ENCODE data around the gene POLL.
A peak's percentile ranks its signal among the peaks of the same experiment; 100 is the strongest.
"Not testable (repeated sequence)": the region's sequence is repeated elsewhere in the genome, so short reads cannot be mapped to it uniquely, and the experiment has no call there.

Gene POLL

DNA sequence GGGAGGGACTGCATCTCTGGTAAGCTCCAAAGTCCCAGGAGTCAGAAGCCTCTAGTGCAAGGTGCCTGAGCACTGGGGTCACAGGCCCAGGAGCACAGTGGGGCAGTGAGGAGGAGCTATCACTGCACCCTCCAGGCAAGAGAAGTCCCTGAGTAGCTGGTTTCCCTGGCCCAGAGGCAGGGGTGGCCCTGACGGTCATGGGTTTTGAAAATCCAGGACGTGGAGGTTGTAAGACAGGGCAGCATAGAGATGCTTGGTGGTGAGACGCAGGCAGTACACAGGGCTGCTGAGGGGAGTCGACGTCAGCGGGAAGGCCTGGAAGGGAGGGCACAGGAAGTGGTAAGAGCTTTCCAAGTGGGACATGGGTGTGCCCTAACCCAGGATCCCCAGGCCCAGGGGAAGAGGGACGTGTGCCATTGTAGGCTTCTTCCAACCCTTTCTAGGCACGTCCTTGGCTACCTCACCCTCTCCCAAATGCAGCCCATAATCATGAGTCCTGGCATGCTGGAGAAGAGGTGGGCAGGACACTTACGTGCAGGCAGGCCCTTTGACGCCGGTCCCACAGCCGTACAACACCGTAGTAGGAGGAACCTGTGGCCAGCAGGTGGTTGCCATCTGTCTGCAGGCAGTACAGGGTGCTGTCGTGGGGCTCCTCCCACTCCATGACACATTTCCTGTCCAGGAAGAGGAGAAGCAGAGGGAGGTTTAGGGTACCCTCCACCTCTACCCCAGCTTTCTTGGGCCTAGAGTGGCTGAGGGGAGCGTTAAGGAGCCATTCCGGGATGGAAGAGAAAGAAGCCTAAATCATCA lies 23.2 kb upstream of the POLL start:
- no peak for DNase-seq

DNA sequence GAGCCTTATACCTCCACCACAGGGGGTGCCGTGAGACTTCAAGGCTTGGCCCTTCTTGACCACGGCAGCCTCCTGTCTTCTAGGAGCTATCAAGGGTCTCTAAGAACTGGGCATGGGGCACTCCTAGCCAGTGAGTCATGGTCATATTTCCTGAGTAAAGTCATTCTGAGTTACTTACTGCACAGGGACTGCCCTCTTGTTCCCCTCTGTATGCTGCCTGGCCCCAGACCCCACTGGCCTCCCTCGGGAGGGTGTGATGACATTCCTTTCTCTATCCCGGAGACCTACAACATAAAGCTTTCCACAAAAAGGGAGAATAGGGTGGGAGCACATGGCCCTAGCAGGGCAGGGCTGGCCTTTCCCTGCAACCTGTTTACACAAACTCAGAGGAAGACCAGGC lies 21.4 kb upstream of the POLL start:
- no peak for DNase-seq

DNA sequence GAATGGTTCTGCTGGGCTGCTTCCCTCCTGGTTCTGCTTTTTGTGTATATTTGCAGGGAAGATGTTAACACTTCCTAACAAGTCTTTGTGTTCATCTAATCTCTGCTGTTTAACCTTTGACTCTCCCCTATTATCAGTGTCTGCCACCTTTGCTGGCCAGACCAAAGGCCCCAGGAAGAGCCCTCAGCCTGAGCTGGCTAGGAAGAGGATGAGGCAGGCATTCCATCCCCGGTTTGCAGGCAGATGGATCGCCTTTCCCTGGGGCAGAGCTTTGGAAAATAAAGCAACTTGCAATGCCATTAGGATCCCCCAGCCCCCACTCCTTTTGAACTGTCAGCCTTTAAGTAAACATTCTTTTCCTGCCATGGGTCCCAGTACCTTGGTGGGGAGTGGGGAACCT lies 19.1 kb upstream of the POLL start:
- DNase-seq: no peak

DNA sequence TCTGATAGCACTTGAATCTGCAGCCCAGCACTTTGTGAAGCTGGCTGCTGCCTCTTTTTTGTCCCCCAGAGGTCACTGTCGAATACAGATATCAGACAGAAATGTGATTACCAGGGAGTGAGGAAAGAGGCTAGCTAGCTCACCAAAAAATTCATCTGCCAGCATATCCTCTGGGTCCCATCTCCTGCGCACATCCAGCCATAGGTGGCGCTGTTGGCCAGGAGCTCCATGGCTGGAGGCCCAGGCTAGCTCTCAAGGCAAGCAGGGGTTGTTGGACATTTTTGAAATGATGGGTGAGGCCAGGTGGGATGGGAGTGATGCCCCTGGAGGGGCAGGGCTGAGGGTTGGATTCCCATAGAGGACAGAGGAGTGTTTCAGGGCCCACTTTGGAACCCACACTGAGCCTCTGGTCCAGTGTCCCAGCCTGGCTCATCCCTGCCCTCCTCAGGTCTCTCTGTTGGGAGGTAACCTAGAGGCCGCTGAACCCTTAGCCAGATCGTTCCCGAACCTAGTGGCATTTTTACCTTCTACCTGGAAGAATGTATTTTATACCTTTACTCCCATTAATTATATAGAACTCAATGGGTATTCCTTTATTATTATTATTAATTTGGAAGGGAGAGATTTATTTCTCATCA lies 14.8 kb upstream of the POLL start:
- DNase-seq: peak; percentile 59

DNA sequence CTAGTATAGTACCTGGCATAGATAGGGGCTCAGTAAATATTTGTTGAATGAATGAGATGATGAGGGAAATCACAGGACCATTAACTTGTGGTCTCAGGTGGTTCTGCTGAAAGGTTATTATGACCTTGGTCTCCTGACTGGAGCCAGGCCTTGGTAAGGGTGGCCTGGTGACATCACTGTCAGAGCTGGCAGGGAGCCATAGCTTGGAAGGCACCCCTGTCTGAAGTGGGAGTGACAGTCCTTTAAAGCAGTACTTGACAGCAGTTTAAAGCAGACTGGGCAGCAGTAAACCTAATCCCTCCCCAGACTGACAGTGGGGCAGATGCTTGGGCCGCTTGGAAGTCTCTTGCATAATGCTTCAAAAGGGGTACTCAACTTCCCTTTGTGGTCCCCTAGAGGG lies 13.5 kb upstream of the POLL start:
- no peak for DNase-seq

DNA sequence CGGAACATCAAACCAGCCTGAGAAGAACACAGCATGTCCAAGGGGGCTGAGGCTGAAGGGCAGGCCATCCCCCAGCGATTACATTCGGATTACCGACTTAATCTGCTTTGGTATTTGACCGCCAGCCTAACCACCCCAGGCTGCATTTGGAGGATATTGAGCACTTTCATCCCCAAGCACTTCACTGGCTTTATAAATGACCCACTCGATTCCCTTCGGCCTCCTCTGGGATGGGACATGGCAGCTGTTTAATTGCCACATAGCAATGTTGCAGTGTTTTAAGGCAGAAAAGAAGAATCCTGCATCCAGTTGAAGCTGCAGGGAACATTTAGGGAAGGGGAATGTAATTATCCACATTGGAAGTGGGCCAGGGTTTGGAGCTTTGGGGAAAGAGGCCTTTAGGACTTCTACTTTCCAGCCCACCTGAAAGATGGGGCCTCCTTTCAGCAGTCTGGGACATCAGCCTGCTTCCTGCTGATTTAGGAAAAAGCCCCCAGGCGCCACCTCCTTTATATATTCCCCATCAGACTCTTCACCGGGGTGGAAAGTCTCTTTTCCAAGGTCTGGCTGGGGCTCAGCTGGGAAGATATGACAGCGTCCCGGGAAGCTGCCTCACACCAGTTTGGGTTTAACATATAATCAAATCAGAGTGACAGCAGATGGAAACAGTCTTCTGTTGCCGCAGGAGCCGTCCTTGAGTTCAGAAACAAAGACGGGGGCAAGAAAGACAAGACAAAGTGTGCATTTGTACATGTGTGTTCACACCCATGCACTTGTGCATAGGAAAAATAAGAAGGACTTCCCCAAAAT lies 9.2 kb upstream of the POLL start:
- DNase-seq: no peak

DNA sequence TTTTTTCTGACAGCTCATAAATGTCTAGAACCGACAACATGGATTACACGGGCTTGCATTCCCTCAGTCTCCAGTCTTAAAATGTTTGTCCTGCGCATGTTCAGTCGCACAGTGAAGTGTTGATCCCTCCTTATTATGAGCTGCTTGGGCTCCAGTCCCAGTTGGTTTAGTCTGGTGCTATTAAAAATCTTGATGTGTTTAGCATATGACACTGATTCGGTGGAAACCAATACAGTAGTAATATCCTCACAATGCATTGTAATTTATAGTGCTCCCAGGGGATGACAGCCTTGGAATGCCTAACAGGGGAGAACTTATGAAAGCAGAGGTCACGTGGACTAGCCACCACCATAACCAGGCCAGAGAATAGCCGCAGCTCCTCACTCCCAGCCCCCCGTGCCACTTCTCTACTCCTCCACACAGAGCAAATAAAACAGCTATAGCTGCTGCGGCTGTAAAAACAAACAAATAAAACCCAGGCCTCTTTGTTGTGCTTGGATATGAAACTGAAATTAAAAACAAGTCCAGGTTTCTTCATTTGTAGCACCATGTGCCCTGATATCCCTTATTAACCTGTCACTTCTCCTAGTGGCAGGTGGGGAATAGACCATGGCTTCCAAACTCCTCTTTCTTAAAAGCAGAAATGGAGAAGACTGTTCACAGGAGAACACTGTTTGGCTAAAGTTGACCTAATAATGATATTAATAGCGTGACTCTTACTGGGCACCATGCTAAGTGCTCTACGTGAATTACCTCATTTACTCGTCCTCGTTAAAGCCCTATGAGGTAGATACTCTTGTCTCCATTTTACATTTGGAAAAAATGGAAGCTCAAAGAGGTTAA lies 7.8 kb upstream of the POLL start:
- DNase-seq: no peak

DNA sequence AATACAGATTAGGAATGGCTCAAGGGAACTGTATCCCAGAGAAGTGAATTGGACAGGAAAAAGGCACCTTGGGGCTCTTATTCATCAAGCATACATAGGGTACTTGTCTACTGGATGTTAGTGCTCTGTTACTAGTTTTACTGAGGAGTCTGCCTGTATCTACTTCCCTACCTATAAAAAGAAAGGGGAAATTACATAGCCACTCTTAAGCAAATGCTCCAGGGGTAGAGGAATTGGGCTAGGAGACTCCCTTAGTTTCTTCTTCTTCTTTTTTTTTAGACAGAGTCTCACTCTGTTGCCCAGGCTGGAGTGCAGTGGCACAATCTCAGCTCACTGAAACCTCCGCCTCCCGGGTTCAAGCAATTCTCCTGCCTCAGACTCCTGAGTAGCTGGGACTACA lies 5.3 kb upstream of the POLL start:
- not testable (repeated sequence) for DNase-seq

DNA sequence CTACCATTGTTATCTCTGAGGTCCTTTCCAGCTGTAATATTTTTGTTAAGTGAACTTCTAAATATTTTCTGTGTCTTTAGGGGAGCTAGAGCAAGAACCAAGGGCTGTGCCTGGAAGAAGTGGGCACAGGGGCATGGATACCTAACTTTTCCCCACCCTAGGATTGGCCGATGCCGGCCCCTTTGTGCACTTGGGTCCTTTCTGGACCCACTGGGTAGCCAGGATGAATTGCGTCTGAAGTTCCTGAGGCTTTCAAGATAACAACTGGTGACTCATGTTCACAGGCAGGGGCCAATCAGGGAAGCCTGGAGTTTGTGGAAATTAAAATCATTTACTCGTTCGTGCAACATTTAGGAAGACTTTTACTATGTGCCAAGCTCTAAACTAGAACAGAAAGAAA lies 822 bp upstream of the POLL start:
- DNase-seq: no peak

DNA sequence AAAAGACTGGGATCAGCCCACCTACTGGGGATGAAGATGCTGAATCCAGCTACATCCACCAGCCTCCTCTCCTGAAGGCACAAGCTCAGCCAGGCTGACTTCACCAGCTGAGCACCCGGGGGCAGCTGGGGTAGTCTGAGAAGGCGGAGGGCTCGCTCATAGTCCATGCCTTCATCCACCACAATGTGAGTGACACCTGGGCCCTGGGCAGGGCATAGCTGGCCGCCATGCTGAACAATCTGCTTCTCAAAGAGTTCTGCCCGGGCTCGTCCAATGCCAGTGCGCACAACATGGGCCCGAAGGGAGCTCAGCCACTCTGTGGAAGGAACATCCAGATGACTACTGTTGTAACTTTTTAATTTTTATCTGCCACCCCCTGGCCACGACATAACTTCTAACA lies 2.2 kb downstream of the POLL start:
- DNase-seq: no peak

DNA sequence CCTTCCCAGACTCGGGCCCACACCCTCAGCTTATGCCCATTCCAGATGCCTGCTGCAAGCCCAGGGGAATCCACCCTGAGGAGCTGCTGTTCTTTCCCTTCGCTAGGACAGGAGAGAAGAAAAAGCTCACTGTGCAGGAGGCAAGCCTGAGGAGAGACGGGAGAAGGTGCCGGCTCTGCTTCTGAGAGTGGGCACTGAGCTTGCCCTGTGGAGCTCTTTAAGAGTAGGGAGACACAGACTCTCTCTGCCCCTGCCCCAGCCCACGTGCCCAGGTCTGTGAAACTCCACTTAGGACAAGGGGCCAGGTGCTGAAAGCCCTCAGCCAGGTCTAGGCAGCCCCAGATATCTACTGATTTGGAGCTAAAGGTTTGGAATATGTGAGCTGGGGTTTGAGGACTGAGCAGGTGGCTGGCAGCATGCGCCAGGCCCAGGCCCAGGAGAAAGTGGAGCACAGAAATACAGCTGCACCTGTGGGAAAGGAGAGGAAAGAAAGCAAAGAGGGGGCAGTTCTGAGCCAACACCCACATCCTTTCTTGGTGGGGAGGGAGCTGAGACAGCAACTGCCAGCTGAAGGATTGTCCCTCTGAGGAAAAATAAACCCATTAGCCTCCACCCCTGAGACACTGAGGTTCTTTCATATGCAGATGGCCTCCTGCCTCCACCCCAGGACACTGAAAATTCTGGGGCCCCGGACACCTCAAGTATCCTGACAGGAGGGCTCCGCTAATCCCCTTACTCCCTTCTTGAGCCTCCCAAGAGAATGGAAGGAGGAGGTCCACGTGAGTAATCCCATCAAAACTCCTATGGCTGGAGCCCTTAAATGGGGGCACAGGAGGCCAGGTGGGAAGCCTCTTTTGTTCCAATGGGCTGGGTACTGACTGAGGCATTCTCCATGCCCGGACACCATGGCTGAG lies 7.3 kb downstream of the POLL start:
- no peak for DNase-seq

DNA sequence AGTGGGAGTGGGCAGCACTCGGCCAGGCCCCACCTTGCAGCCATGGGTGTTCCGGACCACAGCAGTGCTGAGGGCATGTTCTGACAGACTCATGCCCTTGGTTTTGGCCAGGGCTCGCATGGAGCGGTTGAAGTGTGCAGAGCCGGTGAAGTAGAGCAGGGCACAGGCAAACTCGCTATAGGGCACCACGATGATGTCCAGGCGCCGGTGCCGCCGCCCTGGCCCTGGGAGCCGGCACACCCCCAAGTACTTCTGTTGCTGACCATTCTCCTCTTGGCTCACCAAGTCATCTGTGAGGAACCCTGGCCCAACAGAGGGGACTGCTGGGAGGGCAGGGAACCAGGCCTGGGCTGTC lies 8.6 kb downstream of the POLL start:
- DNase-seq: no peak

DNA sequence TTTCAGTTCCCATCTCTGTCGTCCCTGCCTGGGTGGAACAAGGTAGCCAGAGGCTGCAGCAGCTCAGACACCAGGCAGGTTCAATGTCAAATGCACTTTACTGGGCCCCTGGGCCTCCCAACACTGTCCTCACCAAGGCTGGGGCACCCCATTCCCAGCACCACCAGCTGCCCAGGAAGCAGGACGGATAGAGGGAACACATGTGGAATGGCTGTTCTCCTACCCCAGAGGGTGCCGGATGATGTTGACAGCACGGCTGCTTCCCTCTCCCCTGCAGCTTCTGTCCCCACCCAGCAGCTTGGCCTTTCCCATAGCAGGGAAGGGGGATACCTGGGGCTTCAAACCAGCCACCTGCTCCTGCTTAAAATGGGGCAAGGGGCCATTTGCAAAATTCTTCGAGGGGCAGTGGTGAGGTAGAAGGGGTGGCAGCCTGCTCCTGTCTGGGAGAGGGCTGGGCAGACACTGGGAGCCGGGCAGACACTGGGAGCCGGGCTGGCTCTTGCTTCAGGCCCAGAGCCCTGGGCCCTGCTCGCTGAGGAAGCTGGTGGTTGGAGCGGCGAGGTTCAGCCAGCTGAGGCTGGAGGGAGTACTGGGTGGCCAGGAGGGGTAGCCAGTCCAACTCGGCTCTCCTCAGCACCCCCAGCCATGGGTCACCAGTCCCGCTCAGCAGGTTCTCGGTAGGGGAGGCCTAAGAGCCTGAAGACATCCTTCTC lies 9.1 kb downstream of the POLL start:
- no peak for DNase-seq

DNA sequence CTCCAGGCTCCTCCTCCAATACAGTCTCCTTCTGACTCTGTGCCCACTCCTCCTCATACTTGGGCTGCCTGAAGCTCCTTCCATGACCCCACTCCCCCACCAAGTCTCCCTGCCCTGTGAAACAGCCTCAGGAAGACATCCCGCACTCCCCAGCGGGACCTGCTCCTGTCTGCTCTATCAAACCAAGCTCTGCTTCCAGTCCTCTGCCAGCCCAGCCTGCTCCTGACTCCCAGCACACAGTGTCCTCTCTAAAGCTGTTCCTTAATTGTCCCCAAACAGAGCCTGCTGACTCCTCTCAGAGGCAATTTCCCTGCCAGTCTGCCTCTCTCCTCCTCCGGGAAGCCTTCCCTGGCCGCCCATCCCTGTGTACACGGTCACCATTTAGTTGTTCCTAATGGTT lies 9.9 kb downstream of the POLL start:
- DNase-seq: no peak

DNA sequence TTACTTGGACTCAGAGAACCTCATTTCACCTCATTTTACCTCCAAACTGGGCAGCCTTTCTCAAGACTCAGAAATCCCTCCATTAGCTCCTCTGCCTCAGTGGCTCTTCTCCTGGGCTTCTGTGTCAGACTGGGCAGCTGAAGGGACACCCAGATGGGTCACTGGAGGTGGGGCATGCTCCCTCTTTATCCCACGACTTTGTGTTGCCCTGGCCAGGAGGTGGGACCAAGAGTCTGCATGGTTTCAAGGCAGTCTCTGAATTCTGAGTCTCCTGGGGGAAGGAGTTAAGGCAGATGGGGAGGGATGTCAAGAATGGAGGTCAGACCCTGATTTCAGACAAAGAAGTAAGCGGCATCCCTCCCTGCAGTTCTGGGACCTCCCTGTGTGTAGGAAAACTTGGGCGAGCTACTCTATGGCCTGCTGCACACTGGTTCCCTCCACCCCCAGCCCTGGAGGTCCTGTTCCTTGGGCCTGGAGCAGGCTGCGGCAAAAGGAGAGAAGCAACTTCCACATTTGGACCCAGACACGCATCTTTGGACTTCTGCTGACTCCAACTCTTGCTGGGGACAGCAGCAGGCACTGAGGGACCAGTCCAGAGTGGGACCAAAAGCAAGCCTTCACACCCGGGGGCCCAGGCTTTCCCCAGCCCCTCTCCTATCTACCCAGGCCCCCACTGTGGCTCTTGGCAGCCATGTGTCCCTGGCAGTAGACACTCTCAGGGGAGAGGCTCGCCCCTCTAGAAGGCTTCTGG lies 10.8 kb downstream of the POLL start:
- DNase-seq: no peak

DNA sequence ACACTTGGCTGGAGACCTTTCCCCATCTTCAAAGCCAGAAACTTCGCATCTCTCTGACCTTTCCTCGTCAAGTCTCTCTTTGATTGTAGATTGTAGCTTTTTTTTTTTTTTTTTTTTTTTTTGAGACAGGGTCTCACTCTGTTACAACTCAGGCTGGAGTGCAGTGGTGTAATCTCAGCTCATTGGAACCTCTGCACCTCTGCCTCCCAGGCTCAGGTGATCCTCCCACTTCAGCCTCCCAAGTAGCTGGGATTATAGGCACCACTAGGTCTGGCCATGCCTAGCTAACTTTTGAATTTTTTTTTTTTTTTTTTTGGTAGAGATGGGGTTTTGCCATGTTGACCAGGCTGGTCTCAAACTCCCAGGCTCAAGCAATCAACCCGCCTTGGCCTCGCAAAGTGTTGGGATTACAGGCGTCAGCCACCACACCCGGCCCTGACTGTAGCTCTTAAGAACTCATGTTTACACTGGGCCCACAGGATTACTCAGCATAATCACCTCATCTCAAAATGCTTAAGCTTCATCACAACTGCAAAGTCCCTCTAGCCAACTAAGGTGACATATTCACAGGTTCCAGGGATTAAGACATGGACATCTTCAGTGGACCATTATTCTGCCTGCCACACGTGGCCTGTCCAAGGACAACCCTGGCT lies 11.7 kb downstream of the POLL start:
- no peak for DNase-seq

DNA sequence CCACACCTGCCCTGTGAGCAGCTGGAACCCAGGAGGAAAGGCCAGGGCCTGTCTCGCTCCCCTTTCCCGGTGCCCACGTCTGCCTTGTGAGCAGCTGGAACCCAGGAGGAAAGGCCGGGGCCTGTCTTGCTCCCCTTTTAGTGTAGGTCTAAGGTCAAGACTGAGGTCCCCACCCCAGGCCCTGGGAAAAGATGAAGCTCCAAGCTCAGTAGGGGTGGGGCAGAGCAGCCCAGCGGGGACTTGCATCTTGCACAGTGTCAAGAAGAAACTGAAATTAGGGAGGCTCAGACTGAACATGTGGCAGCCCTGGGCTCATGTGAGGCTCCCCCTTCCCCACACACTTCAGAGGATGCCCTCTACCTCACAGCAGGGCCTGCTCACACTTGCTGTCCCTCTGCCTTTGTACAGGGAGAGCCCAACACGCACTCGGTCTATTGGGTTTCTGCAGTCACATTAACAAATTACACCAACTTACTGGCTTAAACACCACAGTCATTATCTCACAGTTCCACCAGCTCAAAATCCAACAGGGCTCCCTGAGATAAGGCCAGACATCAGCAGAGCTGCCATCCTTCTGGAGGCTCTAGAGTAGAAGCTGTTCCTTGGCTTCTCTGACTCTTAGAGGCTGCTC lies 12.4 kb downstream of the POLL start:
- DNase-seq: no peak

DNA sequence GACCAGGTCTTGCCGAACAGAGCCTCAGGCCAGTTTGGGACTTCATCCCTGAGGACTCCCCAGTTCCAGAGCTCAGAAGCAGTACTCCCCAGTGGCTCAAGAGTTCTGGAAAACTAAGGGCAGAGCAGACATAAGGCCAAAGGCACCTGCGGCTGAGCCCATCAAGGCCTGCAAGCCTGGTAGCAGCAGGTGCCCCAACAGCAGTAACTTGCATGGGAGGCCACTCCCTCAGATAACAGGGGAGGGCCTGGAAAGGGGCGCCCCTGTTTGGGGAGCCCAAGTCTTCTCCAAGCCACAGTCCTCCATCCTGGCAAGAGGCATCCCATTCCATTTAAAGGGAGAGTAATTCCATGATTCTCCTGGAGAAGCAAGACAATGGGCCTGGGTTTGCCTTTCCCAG lies 13.0 kb downstream of the POLL start:
- no peak for DNase-seq

Data from activated CD4-positive, alpha-beta T cell treated with anti-CD3 and anti-CD28 coated beads, Interleukin-2, amount 50 U/mL, for 1 hour (primary cell).